ENCODE measurements around the gene FGFRL1. TPM values are rescaled to one million over a fixed set of nuclear protein-coding genes. Genes with fewer than 3 reads are reported as not detected.

The FGFRL1 gene
- total RNA-seq, 1 experiment from 2014 or later, result 26.1 TPM

GRCh38 chr4:1045193-1045594 lies 33.8 kb downstream of the FGFRL1 start:
- DNase-seq, result no peak

More at GRCh38 chr4:1045193-1045594, 33.8 kb downstream of the FGFRL1 start:
- Histone ChIP-seq H3K9me3 (ENCODE audit: control insufficient read depth, low read depth, low read length) (no peaks in the 10 kb centered on the region), H3K27ac (ENCODE audit: insufficient read length, low read depth, low read length) (no peak overlapping the region), H3K23me2 (ENCODE audit: insufficient read length, low read depth, low read length, poor library complexity, severe bottlenecking) (peaks cover 4% of the 10 kb centered on the region), H2BK15ac (ENCODE audit: low read depth, low read length) (no peak overlapping the region), H3K4me2 (ENCODE audit: insufficient read depth, insufficient read length, low read length) (no peak overlapping the region), H4K5ac (ENCODE audit: insufficient read length, low read depth, low read length) (no peak overlapping the region), H3K4me1 (ENCODE audit: insufficient read depth, low read length) (no peaks in the 10 kb centered on the region; the same call in 1 of the 2 replicates), H3K4ac (ENCODE audit: low read depth, low read length) (no peak overlapping the region), H3K23ac (ENCODE audit: insufficient read length, low read depth, low read length) (no peak overlapping the region), H3K56ac (ENCODE audit: insufficient read length, low read depth, low read length) (no peak overlapping the region), H3K79me2 (ENCODE audit: insufficient read depth, low read length) (no peaks in the 10 kb centered on the region), H3K27me3 (ENCODE audit: insufficient read depth, low read length) (no peaks in the 10 kb centered on the region; the same call in 1 of the 2 replicates), H2BK12ac (ENCODE audit: insufficient read length, low read depth, low read length) (no peak overlapping the region), H3K79me1 (ENCODE audit: insufficient read depth, low read depth, low read length, poor library complexity, severe bottlenecking) (no peaks in the 10 kb centered on the region), H3K9ac (ENCODE audit: extremely low read depth, insufficient read length, low read length) (no peak overlapping the region), H3T11ph (ENCODE audit: low read length) (no peak overlapping the region), H4K8ac (replicated peaks; ENCODE audit: insufficient read length, low read depth, low read length) (no peak overlapping the region), H2BK20ac (ENCODE audit: low read depth, low read length, poor library complexity, severe bottlenecking) (no peak overlapping the region), H2BK120ac (ENCODE audit: low read depth, low read length, poor library complexity, severe bottlenecking) (no peak overlapping the region), H2AFZ (ENCODE audit: low read length) (no peak overlapping the region), H3K18ac (ENCODE audit: insufficient read length, low read depth, low read length) (no peak overlapping the region), H2BK5ac (ENCODE audit: insufficient read length, low read length) (no peak overlapping the region), H4K91ac (ENCODE audit: insufficient read length, low read depth, low read length) (no peak overlapping the region), H4K20me1 (ENCODE audit: control insufficient read depth, insufficient read depth, insufficient read length) (no peaks in the 10 kb centered on the region), H3K14ac (ENCODE audit: insufficient read depth, low read length) (no peak overlapping the region), H2AK5ac (ENCODE audit: insufficient read length, low read length) (no peak overlapping the region)
- peaks cover 0 to 2% (median 0%) of the 10 kb centered on the region in 3 experiments; a peak in 2 of 7 replicates for H3K36me3 Mint-ChIP-seq (ENCODE audit: insufficient read depth in 1 of 3, low read depth in 3 of 3)
- H3K27ac Mint-ChIP-seq, result peak overlapping the region in 1 of 3 experiments; percentile 28; a peak in 1 of 7 replicates
- no peak overlapping the region; a peak in 1 of 5 replicates for H3K4me3 Mint-ChIP-seq
- peaks cover 37% of the 10 kb centered on the region for H3K27me3 Mint-ChIP-seq (ENCODE audit: low read depth)
- H3K4me1 Mint-ChIP-seq, result peaks cover 6 to 23% of the 10 kb centered on the region in 2 experiments
- H3K9me3 Mint-ChIP-seq, result no peaks in the 10 kb centered on the region; a peak in 3 of 5 replicates
- no peak for TF ChIP-seq CTCF (conservative IDR thresholded peaks at IDR 0.05)
- WGBS (ENCODE audit: extremely low coverage, insufficient read length, low lambda C conversion rate), result no CpG with 5 or more reads among the region's 14 CpGs

All from H9 (cell line).